Osteocyte (in vitro differentiated cells): ENCODE data around the gene HERC2. TPM values are rescaled to one million over a fixed set of nuclear protein-coding genes. Genes with fewer than 3 reads are reported as not detected.

Experiments
- DNase-seq: peaks from one replicate; pipeline ENCODE4 v3.0.0; 2021; ENCODE audit warnings: mixed read lengths; ENCODE audit not compliant: unreplicated experiment; ENCODE audit errors: extremely low spot score
- H3K27ac Mint-ChIP-seq: one replicate; pipeline ENCODE4 v1.8.0; 2021; ENCODE audit warnings: mild to moderate bottlenecking, mixed read lengths; ENCODE audit not compliant: unreplicated experiment
- H3K27me3 Mint-ChIP-seq: one replicate; pipeline ENCODE4 v1.8.0; 2021; ENCODE audit warnings: mixed read lengths; ENCODE audit not compliant: unreplicated experiment
- H3K36me3 Mint-ChIP-seq: one replicate; pipeline ENCODE4 v1.8.0; 2021; ENCODE audit warnings: mixed read lengths; ENCODE audit not compliant: unreplicated experiment
- H3K4me1 Mint-ChIP-seq: one replicate; pipeline ENCODE4 v1.8.0; 2021; ENCODE audit warnings: mixed read lengths; ENCODE audit not compliant: unreplicated experiment
- H3K4me3 Mint-ChIP-seq: one replicate; pipeline ENCODE4 v1.8.0; 2021; ENCODE audit warnings: mild to moderate bottlenecking, moderate library complexity, mixed read lengths; ENCODE audit not compliant: unreplicated experiment
- H3K9me3 Mint-ChIP-seq: one replicate; pipeline ENCODE4 v1.8.0; 2021; ENCODE audit warnings: mixed read lengths; ENCODE audit not compliant: unreplicated experiment
- total RNA-seq: library from RNA; stranded (reverse); gene quantifications from 2 replicates; pipeline ENCODE4 v1.2.1, GENCODE V29; 2021
- TF ChIP-seq, protein P1 (sequence below): fragments of 200-600 bp; sonication (generic); IDR thresholded peaks from 2 replicates; pipeline ENCODE4 v1.5.0; 2021; ENCODE audit warnings: antibody characterized with exemption, mild to moderate bottlenecking, moderate library complexity

Gene HERC2
- total RNA-seq, 1 donor from 2014 or later = 89.2 TPM

DNA sequence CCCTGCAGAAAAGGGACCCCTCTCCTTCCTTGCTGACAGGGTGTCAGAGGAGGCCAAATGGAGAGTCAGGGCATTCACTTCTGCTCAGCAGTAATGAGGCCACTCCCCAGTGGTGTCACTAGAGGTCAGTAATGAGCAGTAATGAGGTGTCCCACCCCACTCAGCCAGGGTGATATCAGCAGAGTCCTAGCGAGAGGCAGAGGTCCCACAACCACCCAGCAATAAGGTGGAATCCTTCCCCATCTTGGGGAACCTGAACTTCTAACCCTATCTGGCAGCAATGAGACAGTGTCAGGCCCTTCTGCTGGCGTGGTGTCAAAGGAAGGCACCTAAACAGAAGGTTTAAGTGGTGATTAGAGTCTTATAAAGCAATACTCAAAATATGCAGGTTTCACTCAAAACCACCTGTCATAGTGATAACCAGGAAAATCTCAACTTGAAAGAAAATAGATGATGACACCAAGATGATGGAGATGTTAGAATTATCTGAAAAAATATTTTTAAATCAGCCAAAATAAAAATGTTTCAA is 235.7 kb downstream of the HERC2 start:
- Mint-ChIP-seq H3K9me3 (peaks cover 10% of the 10 kb centered on the region), H3K4me3 (no peak overlapping the region), H3K27ac (no peak overlapping the region), H3K4me1 (no peaks in the 10 kb centered on the region), H3K27me3 (peaks cover 17% of the 10 kb centered on the region), H3K36me3 (peaks cover 4% of the 10 kb centered on the region)
- TF ChIP-seq, protein P1, sequence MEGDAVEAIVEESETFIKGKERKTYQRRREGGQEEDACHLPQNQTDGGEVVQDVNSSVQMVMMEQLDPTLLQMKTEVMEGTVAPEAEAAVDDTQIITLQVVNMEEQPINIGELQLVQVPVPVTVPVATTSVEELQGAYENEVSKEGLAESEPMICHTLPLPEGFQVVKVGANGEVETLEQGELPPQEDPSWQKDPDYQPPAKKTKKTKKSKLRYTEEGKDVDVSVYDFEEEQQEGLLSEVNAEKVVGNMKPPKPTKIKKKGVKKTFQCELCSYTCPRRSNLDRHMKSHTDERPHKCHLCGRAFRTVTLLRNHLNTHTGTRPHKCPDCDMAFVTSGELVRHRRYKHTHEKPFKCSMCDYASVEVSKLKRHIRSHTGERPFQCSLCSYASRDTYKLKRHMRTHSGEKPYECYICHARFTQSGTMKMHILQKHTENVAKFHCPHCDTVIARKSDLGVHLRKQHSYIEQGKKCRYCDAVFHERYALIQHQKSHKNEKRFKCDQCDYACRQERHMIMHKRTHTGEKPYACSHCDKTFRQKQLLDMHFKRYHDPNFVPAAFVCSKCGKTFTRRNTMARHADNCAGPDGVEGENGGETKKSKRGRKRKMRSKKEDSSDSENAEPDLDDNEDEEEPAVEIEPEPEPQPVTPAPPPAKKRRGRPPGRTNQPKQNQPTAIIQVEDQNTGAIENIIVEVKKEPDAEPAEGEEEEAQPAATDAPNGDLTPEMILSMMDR = peak; percentile 74
- DNase-seq = no peak

DNA sequence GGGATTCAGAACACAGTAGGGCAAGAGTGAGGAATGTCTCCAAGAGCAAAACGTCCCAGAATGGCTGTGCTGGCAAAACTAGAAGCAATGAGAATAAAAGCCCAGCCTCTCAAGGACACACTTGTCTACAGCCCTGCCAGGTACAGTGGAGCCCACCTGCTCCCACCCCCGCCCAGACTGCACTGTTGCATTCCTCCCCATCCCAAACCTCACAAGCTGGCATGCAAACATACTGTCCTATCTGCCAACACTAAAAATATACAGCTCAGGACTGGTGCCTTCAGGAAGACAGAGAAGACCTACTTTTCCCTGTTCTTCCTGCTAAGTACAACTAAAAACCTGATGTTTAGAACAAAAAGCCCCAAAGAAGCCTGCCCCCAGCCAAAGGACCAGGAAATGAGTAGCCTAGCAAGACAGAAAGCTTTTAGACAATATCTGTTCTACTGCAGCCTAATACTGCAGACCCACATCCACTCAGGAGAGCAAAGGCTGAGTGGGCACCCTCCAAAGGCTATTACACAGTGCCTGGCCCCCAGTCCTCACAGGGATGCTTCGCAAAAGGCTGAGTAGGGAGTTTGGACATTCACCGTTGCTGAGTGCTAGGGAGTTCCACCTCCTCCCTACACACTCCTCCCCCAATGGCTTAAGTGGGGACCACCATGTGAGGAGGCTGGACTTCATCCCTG is 236.3 kb downstream of the HERC2 start:
- Mint-ChIP-seq H3K36me3 (peaks cover 4% of the 10 kb centered on the region), H3K9me3 (peaks cover 9% of the 10 kb centered on the region), H3K4me3 (no peak overlapping the region), H3K27ac (no peak overlapping the region), H3K4me1 (no peaks in the 10 kb centered on the region), H3K27me3 (peaks cover 17% of the 10 kb centered on the region)
- TF ChIP-seq, protein P1 = no peak
- no peak for DNase-seq

DNA sequence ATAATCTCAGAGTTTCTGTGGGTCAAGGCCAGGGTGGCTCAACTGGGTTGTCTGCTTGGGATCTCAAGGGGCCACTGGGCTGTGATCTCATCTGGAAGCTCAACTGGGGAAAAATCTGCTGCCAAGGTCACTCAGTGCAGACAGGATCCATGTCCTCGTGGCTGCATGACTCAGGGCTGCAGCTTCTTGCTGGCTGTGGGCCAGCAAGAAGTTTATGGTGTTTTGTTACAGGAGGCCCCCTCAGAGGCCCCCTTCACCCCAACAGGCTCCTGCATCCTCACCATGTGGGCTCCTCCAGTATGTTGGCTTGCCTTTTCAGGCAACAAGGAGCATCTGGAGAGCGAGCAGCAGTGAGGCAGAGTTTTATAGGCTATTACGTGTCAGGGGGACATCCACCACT is 237.4 kb downstream of the HERC2 start:
- Mint-ChIP-seq H3K4me1 (peaks cover 6% of the 10 kb centered on the region), H3K36me3 (peaks cover 4% of the 10 kb centered on the region), H3K27ac (no peak overlapping the region), H3K27me3 (peaks cover 15% of the 10 kb centered on the region), H3K9me3 (no peaks in the 10 kb centered on the region), H3K4me3 (no peak overlapping the region)
- no peak for DNase-seq
- TF ChIP-seq, protein P1 = no peak

DNA sequence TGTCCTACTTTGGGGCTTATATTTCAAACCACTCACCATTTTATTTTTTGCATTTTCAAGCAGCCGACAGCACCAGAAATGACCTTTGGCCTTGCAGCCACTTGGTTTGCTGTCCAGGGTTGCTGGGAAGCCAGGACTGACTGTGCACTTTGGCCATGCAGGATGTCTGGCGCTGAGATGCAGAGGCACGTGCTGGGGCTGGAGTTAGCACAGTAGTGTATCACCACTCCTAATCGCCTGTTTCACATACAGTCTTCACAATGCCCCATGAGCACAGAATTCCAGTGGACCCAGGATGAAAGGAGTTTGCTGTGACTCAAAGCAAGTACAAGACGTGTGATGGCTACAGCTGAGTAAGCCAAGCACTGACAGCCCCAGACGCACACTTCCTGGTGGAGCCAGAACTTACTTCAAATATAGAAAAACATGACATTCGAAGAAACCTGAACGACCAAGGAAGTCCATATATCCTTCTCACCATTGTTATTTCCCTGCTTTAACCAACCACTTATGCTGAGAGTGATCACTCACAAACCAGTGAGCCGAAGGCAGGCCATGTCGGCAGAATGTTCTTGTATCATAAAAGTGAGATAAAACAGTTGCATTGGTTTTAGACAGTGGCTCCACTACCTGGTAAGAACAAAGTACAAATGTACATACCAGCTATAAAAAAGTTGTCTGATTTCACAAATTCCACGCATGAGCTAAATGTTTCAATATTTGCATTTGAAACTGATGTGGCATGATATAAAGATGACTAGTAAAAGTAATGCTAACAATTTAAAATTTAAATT is 238.9 kb downstream of the HERC2 start:
- no peaks in the 10 kb centered on the region for H3K9me3 Mint-ChIP-seq
- H3K27ac Mint-ChIP-seq = no peak overlapping the region
- H3K36me3 Mint-ChIP-seq = no peaks in the 10 kb centered on the region
- peaks cover 9% of the 10 kb centered on the region for H3K27me3 Mint-ChIP-seq
- H3K4me3 Mint-ChIP-seq = no peak overlapping the region
- peaks cover 6% of the 10 kb centered on the region for H3K4me1 Mint-ChIP-seq
- TF ChIP-seq, protein P1 = no peak
- no peak for DNase-seq

DNA sequence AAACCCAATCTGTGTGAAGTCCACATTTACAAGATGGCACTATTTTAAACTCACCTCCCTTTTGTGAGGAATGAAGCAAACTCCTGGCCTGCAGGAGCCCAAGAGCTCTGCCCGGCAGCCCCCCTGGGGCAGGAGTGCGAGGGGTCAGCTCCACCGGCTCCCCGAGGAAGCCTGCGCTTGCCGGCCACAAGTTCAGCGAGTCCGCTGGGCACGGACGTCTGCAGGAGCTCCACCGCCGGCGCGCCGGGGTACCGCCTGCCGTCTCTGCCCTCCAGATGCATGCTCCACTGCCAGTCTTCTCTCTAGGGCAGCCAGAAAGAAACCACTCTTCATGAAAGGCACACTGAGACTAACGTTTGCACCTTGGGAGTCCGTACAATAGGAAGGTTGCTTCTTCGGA is 240.4 kb downstream of the HERC2 start:
- no peak for DNase-seq
- H3K27me3 Mint-ChIP-seq = peaks cover 4% of the 10 kb centered on the region
- H3K27ac Mint-ChIP-seq = no peak overlapping the region
- H3K36me3 Mint-ChIP-seq = no peaks in the 10 kb centered on the region
- no peaks in the 10 kb centered on the region for H3K9me3 Mint-ChIP-seq
- H3K4me3 Mint-ChIP-seq = no peak overlapping the region
- TF ChIP-seq, protein P1 = no peak
- H3K4me1 Mint-ChIP-seq = peaks cover 6% of the 10 kb centered on the region
